Stimulated activated CD4-positive, alpha-beta T cell treated with anti-CD3 and anti-CD28 coated beads, Interleukin-4, amount 100 ng/mL, for 1 hour (primary cell): ENCODE data around the gene CEACAM18.
A peak's percentile ranks its signal among the peaks of the same experiment; 100 is the strongest.
"Not testable (repeated sequence)": the region's sequence is repeated elsewhere in the genome, so short reads cannot be mapped to it uniquely, and the experiment has no call there.

Experiments used
- DNase-seq: peaks from one replicate; pipeline ENCODE4 v3.0.0-alpha.2; 2020

CEACAM18 gene

GRCh38 chr19:51478381-51479234, at the start of gene CEACAM18:
Gene CEACAM18 (plus strand): TSS chr19:51478539.
- no peak for DNase-seq

DNA sequence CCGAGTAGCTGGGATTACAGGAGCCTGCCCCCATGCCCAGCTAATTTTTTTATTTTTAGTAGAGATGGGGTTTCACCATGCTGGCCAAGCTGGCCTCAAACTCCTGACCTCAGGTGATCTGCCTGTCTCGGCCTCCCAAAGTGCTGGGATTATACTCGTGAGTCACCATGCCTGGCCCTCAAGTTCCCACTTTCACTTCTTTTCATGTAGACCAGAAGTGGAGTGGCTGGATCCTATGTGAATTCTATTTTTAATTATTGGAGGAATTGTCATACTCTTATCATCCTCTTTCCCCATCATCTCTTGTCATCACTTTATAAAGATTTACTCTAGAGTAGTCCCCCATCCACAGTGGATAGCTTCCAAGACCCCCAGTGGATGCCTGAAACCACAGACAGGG, 48.1 kb upstream of the CEACAM18 start:
- no peak for DNase-seq

DNA sequence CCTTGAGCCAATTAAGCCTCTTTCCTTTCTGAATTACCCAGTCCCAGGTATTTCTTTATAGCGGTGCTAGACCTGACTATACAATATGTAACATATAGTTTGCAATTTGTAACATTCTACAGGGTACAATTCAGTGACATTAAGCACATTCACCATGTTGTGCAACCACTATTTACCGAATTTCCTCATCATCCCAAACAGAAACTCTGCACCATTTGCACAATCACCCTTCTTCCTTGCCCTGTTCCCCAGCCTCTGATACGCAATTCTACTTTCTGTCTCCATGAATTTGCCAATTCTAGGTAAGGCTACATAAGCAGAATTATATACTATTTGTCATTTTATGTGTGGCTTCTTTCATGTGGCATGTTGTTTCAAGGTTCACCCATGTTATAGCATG, 47.2 kb upstream of the CEACAM18 start:
- no peak for DNase-seq

- DNase-seq = no peak
These were observed 45.3 kb upstream of the CEACAM18 start for GRCh38 chr19:51433043-51433442.

DNA sequence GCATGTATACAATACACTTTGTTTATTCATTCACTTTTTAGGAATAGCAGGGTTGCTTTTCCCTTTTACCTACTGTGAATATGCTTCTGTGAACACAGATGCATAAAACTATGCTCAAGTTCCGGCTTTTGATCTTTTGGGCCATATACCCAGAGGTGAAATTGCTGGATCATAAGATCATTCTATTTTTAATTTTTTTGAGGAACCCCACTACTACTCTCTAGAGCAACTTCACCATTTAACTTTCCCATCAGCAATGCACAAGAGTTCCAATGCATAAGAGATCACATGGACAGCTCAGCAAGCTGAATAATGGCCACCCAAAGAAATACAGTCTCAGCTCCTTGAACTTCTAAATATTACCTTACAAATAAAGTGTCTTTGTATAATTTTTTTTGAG, 43.9 kb upstream of the CEACAM18 start:
- no peak for DNase-seq

DNA sequence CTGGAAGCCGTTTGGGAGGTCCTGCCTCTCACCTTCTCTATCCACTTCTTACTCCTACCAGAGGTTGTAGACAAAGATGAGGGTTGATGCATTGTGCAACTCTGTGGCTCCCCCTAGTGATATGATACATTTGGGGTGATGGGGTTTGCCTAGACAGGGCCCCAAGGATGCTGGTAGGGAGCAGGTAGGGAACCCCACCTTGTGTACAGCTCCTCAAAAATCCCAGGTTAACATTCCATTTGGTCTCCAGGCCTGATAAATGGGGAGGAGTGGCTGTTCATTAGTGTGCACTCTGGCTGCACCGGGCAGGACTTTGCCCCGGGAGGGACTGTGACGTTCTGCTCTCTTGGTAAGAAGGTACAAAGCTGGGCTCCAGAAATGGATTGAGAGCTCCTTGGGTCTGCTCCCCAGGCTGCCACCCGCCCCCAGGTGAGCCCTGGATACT, 39.3 kb upstream of the CEACAM18 start:
- no peak for DNase-seq

- DNase-seq = no peak
These were observed 38.3 kb upstream of the CEACAM18 start for GRCh38 chr19:51440052-51440451.

DNA sequence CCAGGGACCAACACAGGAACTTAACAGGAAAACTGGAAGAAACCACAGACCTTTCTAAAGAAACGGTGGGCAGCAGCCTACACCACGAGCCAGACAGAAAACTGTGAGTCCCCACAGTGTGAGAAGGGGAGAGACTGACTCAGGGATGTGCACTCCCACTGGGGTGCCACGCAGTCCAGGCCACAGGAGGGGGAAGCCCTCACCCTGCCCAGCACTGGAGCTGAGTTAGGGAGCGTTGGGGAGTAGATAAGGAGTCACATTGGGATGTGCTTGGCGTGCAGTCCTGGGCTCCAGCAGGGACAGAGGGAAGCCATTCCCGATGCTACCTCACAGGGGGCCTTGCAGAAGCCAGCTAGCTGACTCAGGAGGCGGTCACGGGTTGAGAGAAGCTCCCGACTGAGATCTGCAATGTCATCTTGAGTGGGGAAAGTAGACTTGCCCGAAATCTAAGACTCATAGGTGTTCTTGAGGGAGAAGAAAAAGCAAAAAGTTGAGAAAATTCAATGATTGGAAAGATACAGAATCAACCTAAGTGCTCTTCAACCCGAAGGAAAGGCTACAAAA, 37.4 kb upstream of the CEACAM18 start:
- peak; percentile 66 for DNase-seq

- DNase-seq = peak; percentile 79
These were observed 36.6 kb upstream of the CEACAM18 start for GRCh38 chr19:51441410-51442390.

- DNase-seq = not testable (repeated sequence)
These were observed 30.8 kb upstream of the CEACAM18 start for GRCh38 chr19:51447510-51447909.

DNA sequence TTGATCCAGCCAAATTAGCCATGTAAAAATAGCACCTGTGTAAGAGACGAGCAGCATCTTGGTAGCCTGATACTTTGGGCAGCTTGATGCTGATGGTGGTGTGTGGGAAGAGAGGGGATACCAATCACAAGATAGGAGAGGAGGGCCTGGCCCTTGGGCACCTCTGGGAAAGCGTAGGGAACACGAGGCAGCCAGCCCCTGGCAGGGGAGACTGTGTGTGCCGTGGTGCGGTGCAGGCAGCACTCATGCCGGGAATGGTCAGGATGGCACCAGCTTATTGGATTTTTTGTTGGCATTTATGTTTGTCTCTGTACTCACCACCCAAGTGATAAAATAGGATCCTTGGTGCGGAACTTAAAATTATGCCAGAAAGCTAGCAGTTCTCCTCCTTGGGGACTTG, 30.3 kb upstream of the CEACAM18 start:
- DNase-seq = no peak

GRCh38 chr19:51448411-51449016, 29.8 kb upstream of the CEACAM18 start:
- peak; percentile 55 for DNase-seq

GRCh38 chr19:51450730-51451307, 27.5 kb upstream of the CEACAM18 start:
- DNase-seq = peak; percentile 56

GRCh38 chr19:51456541-51457290, 21.6 kb upstream of the CEACAM18 start:
- DNase-seq = no peak

GRCh38 chr19:51457351-51458013, 20.9 kb upstream of the CEACAM18 start:
- no peak for DNase-seq

DNA sequence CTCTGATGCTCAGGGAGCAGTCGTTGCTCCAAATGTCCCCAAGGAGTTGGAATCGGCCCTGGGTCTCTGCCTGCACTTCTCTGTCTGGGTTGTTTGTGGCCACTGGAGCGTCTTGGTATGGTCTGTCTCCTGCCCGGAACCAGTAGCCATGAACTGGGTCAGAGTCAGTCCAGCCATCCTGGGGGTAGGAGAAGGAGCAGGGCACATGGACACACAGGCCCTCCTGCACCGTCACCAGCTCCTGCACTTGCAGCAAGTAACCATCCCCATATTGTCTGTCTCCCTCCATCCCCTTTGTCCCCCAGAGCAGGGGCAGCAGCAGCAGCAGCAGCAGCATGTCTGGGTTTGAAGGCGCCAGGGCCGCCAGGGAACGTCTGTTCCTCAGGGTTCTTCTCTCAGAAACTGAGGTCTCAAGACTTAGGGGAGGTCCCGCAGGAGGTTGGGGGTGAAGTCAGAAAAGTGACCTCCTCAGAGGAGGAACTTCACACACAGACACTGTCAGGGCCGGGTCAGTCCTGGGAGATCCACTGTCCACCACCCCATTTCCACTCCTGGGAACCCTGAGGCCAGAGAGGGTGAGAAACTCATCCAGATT, 20.2 kb upstream of the CEACAM18 start, which contains the start of gene SIGLEC8:
SIGLEC8 (minus strand) TSS at position 404 of the 595 bp plus-strand sequence; CDS start at position 337, 67 bp downstream.
- DNase-seq = no peak

DNA sequence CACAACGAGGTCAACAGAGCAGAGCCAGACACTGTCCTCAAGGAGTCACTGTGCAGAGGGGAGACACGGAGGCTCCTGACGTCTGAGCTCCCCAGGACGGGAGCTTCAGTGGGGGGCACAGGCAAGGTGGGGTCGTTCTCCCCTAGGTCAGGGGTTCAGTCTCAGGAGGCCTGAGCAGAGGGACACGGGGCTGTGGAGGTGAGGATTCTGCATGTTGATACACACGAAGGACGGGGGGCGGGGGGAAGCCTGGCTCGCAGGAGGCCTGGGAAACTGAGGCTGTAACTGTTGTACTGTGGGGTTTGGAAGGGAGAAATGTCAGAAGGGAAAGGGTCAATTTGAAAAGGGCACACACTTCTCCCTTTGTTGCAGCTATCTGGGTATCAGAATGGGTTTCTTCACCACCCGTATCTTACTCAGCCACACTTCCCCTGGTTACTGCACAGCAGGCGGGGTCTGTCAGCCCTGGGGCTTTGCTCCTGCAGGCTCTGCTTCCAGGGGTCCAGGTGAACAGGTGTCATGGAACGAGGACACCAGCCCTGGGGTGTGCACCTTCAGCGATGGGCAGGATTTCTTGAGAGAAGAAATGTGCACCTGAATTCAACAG, 19.3 kb upstream of the CEACAM18 start:
- no peak for DNase-seq

DNA sequence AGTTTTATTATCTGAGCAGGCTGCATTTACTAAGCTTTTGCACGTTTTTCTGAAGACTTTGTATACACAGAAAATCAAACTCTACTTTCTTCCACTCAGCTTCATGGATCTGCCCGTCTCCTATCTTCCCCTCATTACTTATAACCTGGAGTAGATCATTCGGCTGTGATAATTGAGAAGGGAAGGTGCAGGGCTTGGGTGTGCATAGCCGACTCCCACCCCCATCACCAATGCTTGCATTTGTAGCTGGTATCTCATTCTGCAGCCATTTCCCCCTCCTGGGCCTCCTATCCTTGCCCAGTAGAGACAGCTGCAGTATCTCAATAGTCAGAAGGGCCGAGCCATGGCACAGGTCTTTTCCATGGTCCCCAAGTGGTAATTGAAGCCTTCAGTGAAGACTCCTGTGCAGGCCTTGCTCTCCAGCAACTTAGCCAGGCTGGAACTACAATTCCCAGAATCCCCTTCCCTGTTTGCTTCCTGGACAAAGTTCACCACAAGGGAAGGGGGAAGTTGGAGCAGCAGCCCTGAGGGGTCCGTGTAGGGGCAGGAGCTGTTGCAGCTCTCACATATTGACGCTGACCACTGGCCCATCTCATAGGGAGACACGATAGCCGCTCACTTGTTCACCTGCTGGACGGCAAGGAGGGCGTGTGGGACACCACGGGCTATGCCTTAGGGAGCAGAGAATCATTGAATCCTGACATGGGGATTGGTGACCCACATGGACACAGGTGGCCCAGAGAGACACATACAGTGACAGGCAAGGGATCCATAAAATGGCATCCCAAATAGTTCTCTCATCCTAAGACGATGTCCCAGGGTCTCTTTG, 18.0 kb upstream of the CEACAM18 start:
- DNase-seq = no peak

DNA sequence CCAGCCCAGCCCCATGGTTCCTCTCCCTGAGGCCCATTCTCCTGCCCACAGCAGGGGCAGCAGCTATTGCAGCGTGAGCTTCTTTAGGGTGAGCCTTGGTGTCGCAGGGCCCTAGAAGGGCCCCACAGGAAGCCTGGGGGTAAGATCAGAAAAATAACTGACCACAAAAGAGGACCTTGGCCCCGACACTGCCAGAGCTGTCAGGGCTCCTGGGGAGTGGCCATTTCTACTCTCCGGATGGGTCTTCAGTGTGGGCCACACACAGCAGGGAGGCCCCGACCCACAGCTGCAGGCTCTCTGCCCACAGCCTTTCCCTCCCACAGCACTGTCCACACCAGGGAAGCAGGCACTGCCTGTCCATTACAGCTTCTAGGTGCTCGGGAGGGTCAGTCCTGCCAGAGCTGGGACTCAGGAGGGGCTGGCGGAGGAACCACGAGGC, 16.6 kb upstream of the CEACAM18 start:
- no peak for DNase-seq
